Epithelial cell of proximal tubule (primary cell): ENCODE results near the gene TRUB2. TPM values are rescaled to one million over a fixed set of nuclear protein-coding genes. Genes with fewer than 3 reads are reported as not detected.
A peak's percentile ranks its signal among the peaks of the same experiment; 100 is the strongest.

ENCODE experiments used
- DNase-seq: peaks from one replicate; pipeline ENCODE4 v3.0.0-alpha.2; 2011; ENCODE audit warnings: low read depth
- H3K4me3 ChIP-seq: 2 replicates; pipeline ENCODE4 v1.5.1; 2011; ENCODE audit warnings: low read depth, mild to moderate bottlenecking, low read length
- total RNA-seq: library from RNA; depleted of rRNA; stranded (reverse); fragments of >200 nt; gene quantifications from 2 replicates; pipeline ENCODE4 v1.2.3, GENCODE V29; 2015
- TF ChIP-seq, protein P1 (sequence below): conservative IDR thresholded peaks from 2 replicates; pipeline ENCODE4 v1.5.1; 2012; ENCODE audit warnings: low read depth, mild to moderate bottlenecking, low read length

TRUB2 gene
- total RNA-seq, 1 donor from 2014 or later = 14.1 TPM

DNA sequence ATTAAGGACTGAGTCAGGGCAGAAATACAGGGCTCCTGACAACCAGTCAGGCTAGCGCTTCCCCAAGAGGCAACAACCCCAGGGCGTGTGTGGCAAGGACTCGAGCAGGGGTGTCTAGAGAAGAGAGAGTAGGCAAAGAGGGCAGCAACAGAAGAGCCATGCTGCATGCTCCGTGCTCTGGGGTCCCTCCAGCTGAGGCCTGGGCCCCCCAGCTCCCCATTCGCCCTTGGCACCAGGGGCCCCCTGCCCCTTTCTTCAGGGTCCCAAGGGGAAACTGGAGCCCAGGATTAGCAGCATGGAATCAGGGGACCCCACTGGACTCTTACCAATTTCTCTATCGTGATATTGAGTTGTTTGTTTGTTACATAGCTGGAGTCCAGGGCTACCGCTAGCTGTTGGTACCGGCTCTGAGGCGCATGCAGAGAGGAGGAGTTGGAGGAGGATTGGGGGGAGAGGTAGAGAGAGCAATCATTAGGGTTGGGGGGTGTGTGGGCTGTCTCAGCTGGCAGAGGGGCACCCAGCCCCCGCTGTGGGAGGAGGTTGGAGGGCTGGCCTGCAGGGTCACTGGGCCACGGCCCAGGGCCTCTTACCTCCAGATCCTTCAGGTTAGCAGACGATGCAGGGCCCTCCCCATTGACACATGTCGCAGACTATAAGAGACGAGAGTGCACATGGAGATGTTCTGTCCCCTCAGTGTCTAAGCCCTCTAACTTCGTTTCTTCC is 55.2 kb downstream of the TRUB2 start:
- TF ChIP-seq, protein P1, sequence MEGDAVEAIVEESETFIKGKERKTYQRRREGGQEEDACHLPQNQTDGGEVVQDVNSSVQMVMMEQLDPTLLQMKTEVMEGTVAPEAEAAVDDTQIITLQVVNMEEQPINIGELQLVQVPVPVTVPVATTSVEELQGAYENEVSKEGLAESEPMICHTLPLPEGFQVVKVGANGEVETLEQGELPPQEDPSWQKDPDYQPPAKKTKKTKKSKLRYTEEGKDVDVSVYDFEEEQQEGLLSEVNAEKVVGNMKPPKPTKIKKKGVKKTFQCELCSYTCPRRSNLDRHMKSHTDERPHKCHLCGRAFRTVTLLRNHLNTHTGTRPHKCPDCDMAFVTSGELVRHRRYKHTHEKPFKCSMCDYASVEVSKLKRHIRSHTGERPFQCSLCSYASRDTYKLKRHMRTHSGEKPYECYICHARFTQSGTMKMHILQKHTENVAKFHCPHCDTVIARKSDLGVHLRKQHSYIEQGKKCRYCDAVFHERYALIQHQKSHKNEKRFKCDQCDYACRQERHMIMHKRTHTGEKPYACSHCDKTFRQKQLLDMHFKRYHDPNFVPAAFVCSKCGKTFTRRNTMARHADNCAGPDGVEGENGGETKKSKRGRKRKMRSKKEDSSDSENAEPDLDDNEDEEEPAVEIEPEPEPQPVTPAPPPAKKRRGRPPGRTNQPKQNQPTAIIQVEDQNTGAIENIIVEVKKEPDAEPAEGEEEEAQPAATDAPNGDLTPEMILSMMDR = no peak
- DNase-seq = no peak
- no peak overlapping the region for H3K4me3 ChIP-seq

DNA sequence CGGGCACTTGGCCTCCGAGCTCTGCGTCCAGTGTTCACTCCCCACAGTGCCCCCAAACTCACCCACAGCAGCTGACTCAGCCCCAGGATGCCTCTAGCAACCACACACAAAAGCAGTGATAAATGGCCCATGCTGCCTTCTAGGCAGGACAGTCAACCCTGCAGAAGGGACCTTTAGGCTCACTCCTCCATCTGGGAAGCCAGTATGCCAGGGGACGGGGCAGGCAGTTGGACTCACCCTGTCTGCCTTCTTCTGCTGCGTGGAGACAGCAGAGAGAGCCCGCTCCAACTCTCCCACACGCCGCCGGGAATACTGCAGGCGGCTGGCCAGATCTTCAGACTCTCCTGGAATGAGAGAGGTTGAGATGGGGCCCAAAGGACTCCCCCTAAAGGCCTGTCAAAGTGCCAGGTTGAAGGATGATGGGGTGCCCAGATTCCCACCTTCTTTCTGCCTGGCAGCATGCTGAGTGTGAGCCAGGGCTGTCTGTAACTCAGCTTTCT is 56.8 kb downstream of the TRUB2 start:
- DNase-seq = no peak
- TF ChIP-seq, protein P1 = no peak
- no peak overlapping the region for H3K4me3 ChIP-seq

DNA sequence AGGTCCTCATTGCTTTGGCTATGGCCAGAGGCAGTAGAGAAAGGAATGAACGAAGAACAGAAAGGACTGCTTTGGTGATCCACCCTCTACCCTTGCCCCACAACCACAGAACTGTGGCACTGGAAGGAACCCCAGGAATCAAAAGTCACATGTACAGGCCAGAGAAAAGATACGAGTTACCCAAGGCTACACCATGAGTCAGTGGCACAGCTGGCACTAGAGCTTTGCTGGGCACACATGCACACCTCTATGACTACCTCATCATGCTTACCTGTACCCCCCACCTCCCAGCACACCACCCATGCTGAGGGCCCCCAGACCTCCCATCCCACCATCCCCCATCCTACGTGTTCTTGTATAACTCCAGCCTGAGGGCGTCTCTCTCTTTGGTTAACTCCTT is 59.6 kb downstream of the TRUB2 start:
- no peak overlapping the region for H3K4me3 ChIP-seq
- no peak for DNase-seq
- TF ChIP-seq, protein P1 = no peak

DNA sequence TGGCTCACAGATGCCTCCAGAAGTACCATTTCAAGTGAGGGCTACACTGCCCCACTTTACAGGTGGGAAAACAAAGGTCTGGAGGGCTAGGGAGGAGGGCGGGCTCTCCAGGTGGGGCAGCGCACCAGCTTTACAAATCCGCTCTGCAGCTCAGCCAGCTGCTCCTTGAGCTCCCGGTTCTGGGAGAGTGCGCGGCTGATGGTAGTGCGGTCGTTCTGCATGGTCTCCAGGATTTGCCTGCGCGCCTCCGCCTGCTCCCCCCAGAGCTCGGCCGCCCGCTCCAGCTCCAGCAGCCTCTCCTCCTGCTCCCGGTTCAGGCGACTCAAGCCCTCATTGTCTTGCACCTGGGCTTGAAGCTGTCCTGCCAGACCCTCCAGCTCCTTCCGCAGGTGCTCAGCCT is 61.9 kb downstream of the TRUB2 start:
- DNase-seq = no peak
- TF ChIP-seq, protein P1 = no peak
- no peak overlapping the region for H3K4me3 ChIP-seq

DNA sequence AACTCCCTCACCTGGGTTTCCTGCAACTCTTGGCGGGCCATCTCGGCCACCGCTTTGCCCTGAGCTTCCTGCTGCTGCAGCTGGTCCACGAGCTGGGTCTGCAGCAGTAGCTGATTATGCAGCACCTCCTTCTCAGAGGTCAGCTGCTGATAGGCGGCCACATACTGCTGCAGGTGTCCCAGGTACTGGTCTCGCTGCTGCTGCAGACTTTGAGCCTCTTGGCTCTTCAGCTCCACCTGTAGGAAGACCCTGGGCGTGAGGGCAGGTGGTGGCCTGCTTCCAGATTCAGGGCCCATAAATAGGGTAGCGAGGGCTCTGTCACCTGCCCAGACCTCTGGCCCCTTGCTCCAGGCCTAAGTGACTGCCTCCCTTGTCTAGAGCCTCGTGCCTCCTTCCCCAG is 63.1 kb downstream of the TRUB2 start:
- no peak for DNase-seq

DNA sequence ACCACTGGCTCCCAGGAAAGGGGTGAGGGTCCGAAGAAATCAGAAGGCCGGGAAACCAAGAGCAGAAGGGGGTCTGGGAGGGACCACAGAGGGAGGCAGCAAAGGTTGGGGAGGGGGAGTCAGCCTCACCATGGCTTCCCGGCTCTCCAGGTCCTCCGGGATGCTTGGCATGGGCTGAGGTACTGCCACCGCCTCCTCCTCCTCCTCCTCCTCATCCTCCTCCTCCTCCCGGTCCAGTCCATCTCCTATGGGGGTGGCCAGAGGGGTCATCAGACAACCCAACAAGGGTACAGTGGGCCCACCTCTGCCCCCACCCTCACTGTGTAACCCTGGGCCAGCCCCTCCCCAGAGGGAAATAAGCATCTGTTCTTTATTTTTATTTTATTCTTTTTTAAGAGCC is 63.9 kb downstream of the TRUB2 start:
- no peak for DNase-seq
- TF ChIP-seq, protein P1 = no peak
- no peak overlapping the region for H3K4me3 ChIP-seq

More for the DNA sequence above, 63.1 kb downstream of the TRUB2 start:
- no peak overlapping the region for H3K4me3 ChIP-seq
- TF ChIP-seq, protein P1 = peak; percentile 20

DNA sequence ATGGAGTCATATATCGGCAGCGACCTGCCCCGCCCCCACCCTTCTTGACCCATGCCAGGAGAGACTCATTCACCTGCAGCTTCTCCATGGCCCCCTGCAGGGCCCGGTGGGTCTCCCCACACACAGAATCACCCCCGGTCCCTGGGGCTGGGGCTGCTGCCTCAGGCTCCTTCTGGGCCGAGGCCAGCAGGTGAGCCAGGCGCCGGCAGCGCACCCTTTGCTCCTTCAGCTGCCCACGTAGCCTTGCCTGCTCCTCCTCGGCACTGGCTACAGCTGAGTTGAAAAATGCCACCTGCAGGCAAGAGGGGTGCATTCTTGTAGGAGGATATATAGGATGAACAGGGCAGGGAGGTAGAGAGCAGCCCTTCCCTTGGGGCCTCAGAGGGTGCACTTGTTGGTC is 64.3 kb downstream of the TRUB2 start:
- TF ChIP-seq, protein P1 = no peak
- DNase-seq = no peak
- no peak overlapping the region for H3K4me3 ChIP-seq
